HCT116 (cell line): Measurements from ENCODE around the gene FCRL6. TPM values are rescaled to one million over a fixed set of nuclear protein-coding genes. Genes with fewer than 3 reads are reported as not detected.

Experiments used
- ATAC-seq: fragments of 200-7000 bp; cut with Tn5 transposase; 2 replicates; pipeline ENCODE4 v1.9.1; 2020; ENCODE audit warnings: mild to moderate bottlenecking, moderate library complexity
- BruUV-seq: library from RNA; stranded (reverse); fragments of 400-500 nt; replicated peaks from 2 replicates; lab custom pipeline; 2021; lab: Mats Ljungman, UMichigan
- CTCF ChIA-PET: fragments of 300-600 bp; sonication (Branson Sonifier 250); formaldehyde crosslinking; loops from one replicate; lab custom pipeline; 2021; ENCODE audit warnings: antibody characterized with exemption; lab: Charles Lee
- POLR2A ChIA-PET: fragments of 300-600, 350-600 bp; sonication (Branson Sonifier 250); formaldehyde crosslinking; loops from one replicate; lab custom pipeline; 2021; ENCODE audit warnings: antibody characterized with exemption; lab: Charles Lee
- RAD21 ChIA-PET, 2 experiments: fragments of 300-600 bp; sonication (Branson Sonifier 250); formaldehyde crosslinking; loops; one replicate each; lab custom pipeline; 2023; ENCODE audit warnings: low total read pairs in 2 of 2; ENCODE audit not compliant: uncharacterized antibody in 2 of 2, unreplicated experiment in 2 of 2, low non-redundant PET in 1 of 2; lab: Charles Lee
- DNase-seq: peaks from one replicate; pipeline ENCODE4 v3.0.0-alpha.2; 2010; ENCODE audit warnings: low read depth, low spot score
- H2AFZ ChIP-seq: fragments of 200-600 bp; shearing (Covaris generic), sonication (generic); 2 replicates; pipeline ENCODE4 v1.6.1; 2017; ENCODE audit warnings: low read depth, mixed run types, mixed read lengths, antibody characterized with exemption, low read length; ENCODE audit not compliant: poor library complexity, severe bottlenecking
- H3K27ac ChIP-seq: 2 replicates; pipeline ENCODE4 v1.5.1; 2012; ENCODE audit warnings: low read depth, low read length
- H3K27me3 ChIP-seq: fragments of 200-600 bp; sonication (generic); 2 replicates; pipeline ENCODE4 v1.6.1; 2016; ENCODE audit warnings: mixed run types, low read length, mixed read lengths; ENCODE audit not compliant: insufficient read depth
- H3K36me3 ChIP-seq, 2 experiments: fragments of 200-500 bp in 1 of 2; fragments of 200-600 bp in 1 of 2; sonication (Bioruptor generic) in 1 of 2; sonication (generic) in 1 of 2; 2 replicates each; pipeline versions ENCODE4 v1.5.1 to v1.6.1; 2014 to 2016; ENCODE audit warnings: low read length in 2 of 2, inconsistent platforms in 1 of 2, mixed read lengths in 1 of 2, mixed run types in 1 of 2; ENCODE audit not compliant: insufficient read depth in 2 of 2, control insufficient read depth in 1 of 2
- H3K4me1 ChIP-seq, 2 experiments: fragments of 200-600 bp in 1 of 2; sonication (generic) in 1 of 2; 2 replicates each; pipeline versions ENCODE4 v1.5.1 to v1.6.1; 2012 to 2017; ENCODE audit warnings: low read length in 2 of 2, inconsistent platforms in 1 of 2, mild to moderate bottlenecking in 1 of 2, mixed read lengths in 1 of 2, mixed run types in 1 of 2, moderate library complexity in 1 of 2; ENCODE audit not compliant: insufficient read depth in 2 of 2, control insufficient read depth in 1 of 2
- H3K4me2 ChIP-seq: fragments of 200-600 bp; sonication (generic); 2 replicates; pipeline ENCODE4 v1.6.1; 2017; ENCODE audit warnings: mixed run types, low read length, mixed read lengths
- H3K4me3 ChIP-seq, 2 experiments: fragments of 200-600 bp in 1 of 2; sonication (generic) in 1 of 2; replicated peaks in 1 of 2; 2 replicates each; pipeline ENCODE4 v1.5.1; 2011 to 2016; ENCODE audit warnings: low read length in 2 of 2, control low read depth in 1 of 2, low read depth in 1 of 2, mild to moderate bottlenecking in 1 of 2, mixed read lengths in 1 of 2, mixed run types in 1 of 2
- H3K79me2 ChIP-seq: fragments of 200-600 bp; sonication (generic); 2 replicates; pipeline ENCODE4 v1.6.1; 2017; ENCODE audit warnings: mild to moderate bottlenecking, mixed run types, low read length, moderate library complexity, mixed read lengths; ENCODE audit not compliant: insufficient read depth
- H3K9ac ChIP-seq: fragments of 200-600 bp; sonication (generic); 2 replicates; pipeline ENCODE4 v1.6.1; 2016; ENCODE audit warnings: low read length, mixed read lengths
- H3K9me2 ChIP-seq: fragments of 200-600 bp; sonication (generic), shearing (Covaris generic); 2 replicates; pipeline ENCODE4 v1.6.1; 2017; ENCODE audit warnings: mixed run types, mild to moderate bottlenecking, moderate library complexity; ENCODE audit not compliant: insufficient read depth
- H3K9me3 ChIP-seq, 2 experiments: fragments of 200-500 bp in 1 of 2; fragments of 200-600 bp in 1 of 2; sonication (Bioruptor generic) in 1 of 2; sonication (generic) in 1 of 2; 2 replicates each; pipeline ENCODE4 v1.6.1; 2014 to 2017; ENCODE audit warnings: low read length in 2 of 2, mixed read lengths in 2 of 2, inconsistent platforms in 1 of 2, low read depth in 1 of 2, mild to moderate bottlenecking in 1 of 2, mixed run types in 1 of 2, moderate library complexity in 1 of 2; ENCODE audit not compliant: control insufficient read depth in 1 of 2, insufficient read depth in 1 of 2
- H4K20me1 ChIP-seq: fragments of 200-600 bp; sonication (generic), shearing (Covaris generic); 2 replicates; pipeline ENCODE4 v1.6.1; 2017; ENCODE audit warnings: mixed run types, mild to moderate bottlenecking, moderate library complexity; ENCODE audit not compliant: insufficient read depth
- CBX3 ChIP-seq: IDR thresholded peaks from 2 replicates; pipeline ENCODE4 v1.6.1; 2012; ENCODE audit warnings: low read depth
- CEBPB ChIP-seq: IDR thresholded peaks from 2 replicates; pipeline ENCODE4 v1.6.1; 2012; ENCODE audit warnings: low read depth
- EGR1 ChIP-seq: IDR thresholded peaks from 2 replicates; pipeline ENCODE4 v1.6.1; 2012; ENCODE audit warnings: low read depth
- ELF1 ChIP-seq: IDR thresholded peaks from 2 replicates; pipeline ENCODE4 v1.6.1; 2012; ENCODE audit warnings: low read depth, borderline replicate concordance
- EZH2phosphoT487 ChIP-seq: fragments of 200-600 bp; IDR thresholded peaks from 2 replicates; pipeline ENCODE4 v1.6.1; 2018; ENCODE audit warnings: antibody characterized with exemption, borderline replicate concordance
- JUND ChIP-seq: IDR thresholded peaks from 2 replicates; pipeline ENCODE4 v1.6.1; 2012
- POLR2AphosphoS5 ChIP-seq: IDR thresholded peaks from 2 replicates; pipeline ENCODE4 v1.6.1; 2011; ENCODE audit warnings: mild to moderate bottlenecking, low read depth, low read length, moderate library complexity
- RAD21 ChIP-seq: IDR thresholded peaks from 2 replicates; pipeline ENCODE4 v1.6.1; 2012; ENCODE audit warnings: low read depth, mild to moderate bottlenecking
- SP1 ChIP-seq: IDR thresholded peaks from 2 replicates; pipeline ENCODE4 v1.6.1; 2012; ENCODE audit warnings: low read depth
- YY1 ChIP-seq: IDR thresholded peaks from 2 replicates; pipeline ENCODE4 v1.6.1; 2011; ENCODE audit warnings: low read length, low read depth, moderate library complexity, mild to moderate bottlenecking; ENCODE audit not compliant: insufficient replicate concordance; ENCODE audit errors: extremely low read depth
- ZFX ChIP-seq: fragments of 450-650 bp; IDR thresholded peaks from 2 replicates; pipeline ENCODE4 v1.6.1; 2017
- ZNF274 ChIP-seq: fragments of 200-500 bp; sonication (Bioruptor generic); IDR thresholded peaks from 2 replicates; pipeline ENCODE4 v1.6.1; 2014; ENCODE audit warnings: mild to moderate bottlenecking, low read depth, low read length, inconsistent platforms
- intact Hi-C: fragments of 100-400 bp; cut with micrococcal nuclease; formaldehyde crosslinking; loops from 2 replicates; pipeline ENCODE4 v1.10.0; 2022
- total RNA-seq: library from RNA; stranded (reverse); gene quantifications from one replicate; pipeline ENCODE4 v1.2.1, GENCODE V29; 2021; ENCODE audit not compliant: unreplicated experiment
- TF ChIP-seq, protein P1 (sequence below): IDR thresholded peaks from 2 replicates; pipeline ENCODE4 v1.6.1; 2011; ENCODE audit warnings: mild to moderate bottlenecking, low read length, moderate library complexity; ENCODE audit not compliant: insufficient replicate concordance; ENCODE audit errors: extremely low read depth
- TF ChIP-seq, protein P2 (sequence below), 3 experiments: fragments of 200-600 bp in 1 of 3; sonication (generic) in 1 of 3; IDR thresholded peaks in 2 of 3; conservative IDR thresholded peaks in 1 of 3; 2 replicates each; pipeline ENCODE4 v1.5.1; 2012 to 2017; ENCODE audit warnings: low read depth in 2 of 3, low read length in 2 of 3, antibody characterized with exemption in 1 of 3, borderline replicate concordance in 1 of 3, control low read depth in 1 of 3, mild to moderate bottlenecking in 1 of 3, mixed read lengths in 1 of 3, mixed run types in 1 of 3, moderate library complexity in 1 of 3; ENCODE audit not compliant: insufficient read depth in 1 of 3
- TF ChIP-seq, protein P3 (sequence below): IDR thresholded peaks from 2 replicates; pipeline ENCODE4 v1.6.1; 2012; ENCODE audit warnings: low read depth

FCRL6 gene
- total RNA-seq, 1 experiment from 2014 or later: not detected

DNA sequence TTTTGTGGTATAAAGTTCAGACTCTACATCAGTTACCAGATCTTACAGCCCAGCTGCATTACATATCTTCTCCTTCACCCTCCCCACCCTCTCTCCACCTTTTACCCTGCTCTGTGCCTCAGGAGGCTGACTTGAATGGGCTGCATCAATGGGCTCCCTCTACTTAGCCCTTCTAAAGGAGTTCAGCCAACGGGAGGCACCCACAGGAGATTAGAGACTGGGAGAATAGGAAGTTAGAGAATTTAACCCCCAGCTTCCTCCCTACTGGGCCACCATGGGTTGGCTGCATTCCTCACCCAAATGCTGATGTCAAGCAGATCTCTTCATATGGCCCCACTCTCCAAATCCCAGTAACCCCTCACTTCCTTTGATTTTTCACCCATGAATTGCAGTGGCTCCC is 38.5 kb upstream of the FCRL6 start:
- Histone ChIP-seq H3K9me2 (no peaks in the 10 kb centered on the region), H3K27me3 (peaks cover 7% of the 10 kb centered on the region; the same call in 1 of the 2 replicates), H3K79me2 (no peaks in the 10 kb centered on the region), H3K36me3 (no peaks in the 10 kb centered on the region), H3K9ac (no peak overlapping the region), H3K4me1 (no peaks in the 10 kb centered on the region), H3K4me3 (no peak overlapping the region), H3K4me2 (no peak overlapping the region), H3K9me3 (no peaks in the 10 kb centered on the region), H3K27ac (no peak overlapping the region), H4K20me1 (no peaks in the 10 kb centered on the region), H2AFZ (no peak overlapping the region)
- POLR2A ChIA-PET: no interaction called here
- CTCF ChIA-PET: no interaction called here
- no TSS peak for BruUV-seq
- ATAC-seq: no peak
- no peak for DNase-seq
- intact Hi-C loops: no loop called here
- RAD21 ChIA-PET: no interaction called here
- TF ChIP-seq, protein P1, sequence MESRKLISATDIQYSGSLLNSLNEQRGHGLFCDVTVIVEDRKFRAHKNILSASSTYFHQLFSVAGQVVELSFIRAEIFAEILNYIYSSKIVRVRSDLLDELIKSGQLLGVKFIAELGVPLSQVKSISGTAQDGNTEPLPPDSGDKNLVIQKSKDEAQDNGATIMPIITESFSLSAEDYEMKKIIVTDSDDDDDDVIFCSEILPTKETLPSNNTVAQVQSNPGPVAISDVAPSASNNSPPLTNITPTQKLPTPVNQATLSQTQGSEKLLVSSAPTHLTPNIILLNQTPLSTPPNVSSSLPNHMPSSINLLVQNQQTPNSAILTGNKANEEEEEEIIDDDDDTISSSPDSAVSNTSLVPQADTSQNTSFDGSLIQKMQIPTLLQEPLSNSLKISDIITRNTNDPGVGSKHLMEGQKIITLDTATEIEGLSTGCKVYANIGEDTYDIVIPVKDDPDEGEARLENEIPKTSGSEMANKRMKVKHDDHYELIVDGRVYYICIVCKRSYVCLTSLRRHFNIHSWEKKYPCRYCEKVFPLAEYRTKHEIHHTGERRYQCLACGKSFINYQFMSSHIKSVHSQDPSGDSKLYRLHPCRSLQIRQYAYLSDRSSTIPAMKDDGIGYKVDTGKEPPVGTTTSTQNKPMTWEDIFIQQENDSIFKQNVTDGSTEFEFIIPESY: no peak
- TF ChIP-seq EZH2phosphoT487 (no peak), ZNF274 (no peak), JUND (no peak), SP1 (no peak), ZFX (no peak), CBX3 (no peak), CEBPB (no peak), RAD21 (no peak), EGR1 (no peak), YY1 (no peak), ELF1 (no peak), POLR2AphosphoS5 (no peak)
- TF ChIP-seq, protein P2, sequence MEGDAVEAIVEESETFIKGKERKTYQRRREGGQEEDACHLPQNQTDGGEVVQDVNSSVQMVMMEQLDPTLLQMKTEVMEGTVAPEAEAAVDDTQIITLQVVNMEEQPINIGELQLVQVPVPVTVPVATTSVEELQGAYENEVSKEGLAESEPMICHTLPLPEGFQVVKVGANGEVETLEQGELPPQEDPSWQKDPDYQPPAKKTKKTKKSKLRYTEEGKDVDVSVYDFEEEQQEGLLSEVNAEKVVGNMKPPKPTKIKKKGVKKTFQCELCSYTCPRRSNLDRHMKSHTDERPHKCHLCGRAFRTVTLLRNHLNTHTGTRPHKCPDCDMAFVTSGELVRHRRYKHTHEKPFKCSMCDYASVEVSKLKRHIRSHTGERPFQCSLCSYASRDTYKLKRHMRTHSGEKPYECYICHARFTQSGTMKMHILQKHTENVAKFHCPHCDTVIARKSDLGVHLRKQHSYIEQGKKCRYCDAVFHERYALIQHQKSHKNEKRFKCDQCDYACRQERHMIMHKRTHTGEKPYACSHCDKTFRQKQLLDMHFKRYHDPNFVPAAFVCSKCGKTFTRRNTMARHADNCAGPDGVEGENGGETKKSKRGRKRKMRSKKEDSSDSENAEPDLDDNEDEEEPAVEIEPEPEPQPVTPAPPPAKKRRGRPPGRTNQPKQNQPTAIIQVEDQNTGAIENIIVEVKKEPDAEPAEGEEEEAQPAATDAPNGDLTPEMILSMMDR (IDR thresholded peaks at IDR 0.05 in 2 of 3, conservative IDR thresholded peaks at IDR 0.05 in 1 of 3; ENCODE audit: borderline replicate concordance in 1 of 3, insufficient read depth in 1 of 3, low read depth in 2 of 3, low read length in 2 of 3): no peak
- TF ChIP-seq, protein P3, sequence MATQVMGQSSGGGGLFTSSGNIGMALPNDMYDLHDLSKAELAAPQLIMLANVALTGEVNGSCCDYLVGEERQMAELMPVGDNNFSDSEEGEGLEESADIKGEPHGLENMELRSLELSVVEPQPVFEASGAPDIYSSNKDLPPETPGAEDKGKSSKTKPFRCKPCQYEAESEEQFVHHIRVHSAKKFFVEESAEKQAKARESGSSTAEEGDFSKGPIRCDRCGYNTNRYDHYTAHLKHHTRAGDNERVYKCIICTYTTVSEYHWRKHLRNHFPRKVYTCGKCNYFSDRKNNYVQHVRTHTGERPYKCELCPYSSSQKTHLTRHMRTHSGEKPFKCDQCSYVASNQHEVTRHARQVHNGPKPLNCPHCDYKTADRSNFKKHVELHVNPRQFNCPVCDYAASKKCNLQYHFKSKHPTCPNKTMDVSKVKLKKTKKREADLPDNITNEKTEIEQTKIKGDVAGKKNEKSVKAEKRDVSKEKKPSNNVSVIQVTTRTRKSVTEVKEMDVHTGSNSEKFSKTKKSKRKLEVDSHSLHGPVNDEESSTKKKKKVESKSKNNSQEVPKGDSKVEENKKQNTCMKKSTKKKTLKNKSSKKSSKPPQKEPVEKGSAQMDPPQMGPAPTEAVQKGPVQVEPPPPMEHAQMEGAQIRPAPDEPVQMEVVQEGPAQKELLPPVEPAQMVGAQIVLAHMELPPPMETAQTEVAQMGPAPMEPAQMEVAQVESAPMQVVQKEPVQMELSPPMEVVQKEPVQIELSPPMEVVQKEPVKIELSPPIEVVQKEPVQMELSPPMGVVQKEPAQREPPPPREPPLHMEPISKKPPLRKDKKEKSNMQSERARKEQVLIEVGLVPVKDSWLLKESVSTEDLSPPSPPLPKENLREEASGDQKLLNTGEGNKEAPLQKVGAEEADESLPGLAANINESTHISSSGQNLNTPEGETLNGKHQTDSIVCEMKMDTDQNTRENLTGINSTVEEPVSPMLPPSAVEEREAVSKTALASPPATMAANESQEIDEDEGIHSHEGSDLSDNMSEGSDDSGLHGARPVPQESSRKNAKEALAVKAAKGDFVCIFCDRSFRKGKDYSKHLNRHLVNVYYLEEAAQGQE: no peak
